A549 (cell line): ENCODE data around the gene ABHD12. TPM values are rescaled to one million over a fixed set of nuclear protein-coding genes. Genes with fewer than 3 reads are reported as not detected.
A peak's percentile ranks its signal among the peaks of the same experiment; 100 is the strongest.

Source experiments
- ATAC-seq, 2 experiments: fragments of 200-7000 bp in 1 of 2; fragments of >200 bp in 1 of 2; cut with Nextera tagmentation in 1 of 2; cut with Tn5 transposase in 1 of 2; 3 replicates each; pipeline versions ENCODE4 v1.8.0 to v1.9.1; 2018 to 2020; ENCODE audit warnings: mild to moderate bottlenecking in 1 of 2, moderate library complexity in 1 of 2
- CTCF ChIA-PET: fragments of 300-600 bp; sonication (Branson Sonifier 250); formaldehyde crosslinking; extraction: SDS; loops from one replicate; lab custom pipeline; 2021; ENCODE audit warnings: antibody characterized with exemption, inconsistent platforms; lab: Yijun Ruan, JAX
- POLR2A ChIA-PET: fragments of 350-600 bp; formaldehyde crosslinking; extraction: SDS; loops from one replicate; lab custom pipeline; 2021; ENCODE audit warnings: antibody characterized with exemption, inconsistent platforms; lab: Yijun Ruan, JAX
- DNase-seq, 2 experiments: peaks; one replicate each; pipeline versions ENCODE4 v3.0.0 to v3.0.0-alpha.2; 2011 to 2016; ENCODE audit warnings: low read depth in 1 of 2, low spot score in 1 of 2
- FAIRE-seq: peaks from 2 replicates; lab custom pipeline; 2011; peaks lifted over from hg19 to GRCh38; lab: Jason Lieb, UNC
- H3K27ac ChIP-seq, 2 experiments: fragments of >200 bp; sonication (Bioruptor Twin); formaldehyde crosslinking; 3 replicates each; pipeline ENCODE4 v1.5.1; 2016 to 2017
- H3K4me1 ChIP-seq: fragments of >200 bp; sonication (Bioruptor Twin); formaldehyde crosslinking; 3 replicates; pipeline ENCODE4 v1.6.1; 2016
- H3K4me2 ChIP-seq: fragments of >200 bp; sonication (Bioruptor Twin); formaldehyde crosslinking; 3 replicates; pipeline ENCODE4 v1.6.1; 2016
- H3K4me3 ChIP-seq: fragments of >200 bp; sonication (Bioruptor Twin); formaldehyde crosslinking; 3 replicates; pipeline ENCODE4 v1.5.1; 2016
- H3K9me3 ChIP-seq: fragments of >200 bp; sonication (Bioruptor Twin); formaldehyde crosslinking; 3 replicates; pipeline ENCODE4 v1.6.1; 2016
- ATOH8 ChIP-seq: fragments of 250-450 bp; sonication (Bioruptor Pico); IDR thresholded peaks from 2 replicates; pipeline ENCODE4 v1.5.0; 2020; ENCODE audit warnings: low read depth, mild to moderate bottlenecking, moderate library complexity
- BHLHE40 ChIP-seq: IDR thresholded peaks from 2 replicates; pipeline ENCODE4 v1.6.1; 2012; ENCODE audit warnings: low read depth, low read length, inconsistent platforms
- EHMT2 ChIP-seq: fragments of 200-600 bp; sonication (generic); IDR thresholded peaks from 2 replicates; pipeline ENCODE4 v1.6.1; 2016; ENCODE audit warnings: antibody characterized with exemption, low read depth, mild to moderate bottlenecking, moderate library complexity
- ELK1 ChIP-seq: fragments of 150-350 bp; IDR thresholded peaks from 2 replicates; pipeline ENCODE4 v1.6.1; 2014; ENCODE audit warnings: low read depth, mild to moderate bottlenecking, low read length
- HOXA7 ChIP-seq: fragments of 250-450 bp; sonication (Bioruptor Pico); IDR thresholded peaks from 2 replicates; pipeline ENCODE4 v1.5.0; 2020; ENCODE audit warnings: mild to moderate bottlenecking, moderate library complexity
- HOXB13 ChIP-seq: fragments of 250-450 bp; sonication (Bioruptor Pico); IDR thresholded peaks from 2 replicates; pipeline ENCODE4 v1.5.0; 2020; ENCODE audit warnings: low read depth, mild to moderate bottlenecking, moderate library complexity
- HOXB5 ChIP-seq: fragments of 250-450 bp; sonication (Bioruptor Pico); IDR thresholded peaks from 2 replicates; pipeline ENCODE4 v1.5.0; 2020; ENCODE audit warnings: mild to moderate bottlenecking, moderate library complexity
- JUN ChIP-seq, 2 experiments: fragments of >200 bp; sonication (Bioruptor Twin); formaldehyde crosslinking; IDR thresholded peaks; 2 replicates in 1 of 2; 3 replicates in 1 of 2; pipeline ENCODE4 v1.6.1; 2016 to 2017
- MAZ ChIP-seq: fragments of 150-350 bp; IDR thresholded peaks from 2 replicates; pipeline ENCODE4 v1.6.1; 2014; ENCODE audit warnings: antibody characterized with exemption, low read depth, low read length, borderline replicate concordance
- MYC ChIP-seq: IDR thresholded peaks from 2 replicates; pipeline ENCODE4 v1.6.1; 2012; ENCODE audit warnings: mild to moderate bottlenecking, inconsistent platforms, low read length, improper control_type of control experiment, borderline replicate concordance
- PHF8 ChIP-seq: fragments of 200-600 bp; sonication (generic); IDR thresholded peaks from 2 replicates; pipeline ENCODE4 v1.6.1; 2016; ENCODE audit warnings: low read depth, mild to moderate bottlenecking, antibody characterized with exemption, moderate library complexity, borderline replicate concordance
- POLR2A ChIP-seq: IDR thresholded peaks from 2 replicates; pipeline ENCODE4 v1.6.1; 2012; ENCODE audit warnings: mild to moderate bottlenecking, low read length
- POLR2AphosphoS2 ChIP-seq: conservative IDR thresholded peaks from 2 replicates; pipeline ENCODE4 v1.6.1; 2012; ENCODE audit warnings: low read length, improper control_type of control experiment, inconsistent platforms
- RAD21 ChIP-seq, 2 experiments: fragments of >200 bp in 1 of 2; sonication (Bioruptor Twin) in 1 of 2; formaldehyde crosslinking in 1 of 2; IDR thresholded peaks in 1 of 2; conservative IDR thresholded peaks in 1 of 2; 2 replicates in 1 of 2; 3 replicates in 1 of 2; pipeline ENCODE4 v1.6.1; 2012 to 2018; ENCODE audit warnings: inconsistent platforms in 1 of 2
- RARB ChIP-seq: fragments of 250-450 bp; sonication (Bioruptor Pico); IDR thresholded peaks from 2 replicates; pipeline ENCODE4 v1.8.0; 2021; ENCODE audit warnings: mild to moderate bottlenecking, moderate library complexity
- RNF2 ChIP-seq: fragments of 200-600 bp; sonication (generic); IDR thresholded peaks from 2 replicates; pipeline ENCODE4 v1.6.1; 2016; ENCODE audit warnings: low read depth, mild to moderate bottlenecking, antibody characterized with exemption, moderate library complexity, borderline replicate concordance
- SMC3 ChIP-seq: fragments of >200 bp; sonication (Bioruptor Twin); formaldehyde crosslinking; IDR thresholded peaks from 3 replicates; pipeline ENCODE4 v1.6.1; 2018; ENCODE audit warnings: inconsistent platforms
- TP53 ChIP-seq: fragments of 250-450 bp; sonication (Bioruptor Pico); IDR thresholded peaks from 2 replicates; pipeline ENCODE4 v1.5.0; 2021; ENCODE audit warnings: mild to moderate bottlenecking, moderate library complexity
- USF2 ChIP-seq: fragments of 450-650 bp; IDR thresholded peaks from 2 replicates; pipeline ENCODE4 v1.6.1; 2014; ENCODE audit warnings: antibody characterized with exemption
- ZC3H11A ChIP-seq: fragments of 450-650 bp; IDR thresholded peaks from 2 replicates; pipeline ENCODE4 v1.6.1; 2014; ENCODE audit warnings: antibody characterized with exemption, mild to moderate bottlenecking
- ZFP36 ChIP-seq: fragments of 450-650 bp; IDR thresholded peaks from 2 replicates; pipeline ENCODE4 v1.6.1; 2014; ENCODE audit warnings: borderline replicate concordance; ENCODE audit not compliant: partially characterized antibody
- ZNF302 ChIP-seq: fragments of 250-450 bp; sonication (Bioruptor Pico); IDR thresholded peaks from 2 replicates; pipeline ENCODE4 v1.9.0; 2021; ENCODE audit warnings: inconsistent platforms, mild to moderate bottlenecking, moderate library complexity
- ZSCAN20 ChIP-seq: fragments of 250-450 bp; sonication (Bioruptor Pico); IDR thresholded peaks from 2 replicates; pipeline ENCODE4 v1.8.0; 2022; ENCODE audit warnings: mild to moderate bottlenecking, moderate library complexity
- WGBS: methylation state at CpG from one replicate; pipeline ENCODE4 v1.1.6; 2017; ENCODE audit errors: missing lambda C conversion rate; 5-methylcytosine and 5-hydroxymethylcytosine counted together
- polyA plus RNA-seq, 4 experiments: library from polyadenylated mRNA; depleted of rRNA in 3 of 4; stranded (reverse); fragments of >200 nt; fragmentation: RNase III in 1 of 4; extraction: RNeasy Plus Mini Kit Qiagen cat#74134 plus additional on column Dnase treatment in 1 of 4; gene quantifications; 2 replicates in 3 of 4; 3 replicates in 1 of 4; pipeline ENCODE4 v1.2.3, GENCODE V29; 2011 to 2017

ABHD12 gene
- polyA plus RNA-seq, 2 of the 4 experiments (the other 2 are of a cell fraction) = 54.3 to 101 TPM

GRCh38 chr20:25285856-25286798 is 104.5 kb downstream of the ABHD12 start:
- no peaks in the 10 kb centered on the region for H3K9me3 ChIP-seq
- TF ChIP-seq ZC3H11A (no peak), HOXB13 (no peak), POLR2A (no peak), RNF2 (no peak), MYC (no peak), RARB (CRISPR knock-in tag) (no peak), JUN (IDR thresholded peaks at IDR 0.05) (no peak), EHMT2 (no peak), ZSCAN20 (no peak), MAZ (no peak), PHF8 (no peak), POLR2AphosphoS2 (no peak), ELK1 (no peak), HOXB5 (CRISPR knock-in tag) (no peak)
- TF ChIP-seq, all 56 proteins: peak for 0
- CTCF ChIA-PET = interaction anchor here (0.7 to 5.5 kb wide), 5 partner anchors 9 to 267 kb away, joined by 3 to 24 read pairs (median 3); no protein-coding TSS in a partner anchor
- ATAC-seq (no peak), FAIRE-seq (no peak), DNase-seq (no peak)
- Histone ChIP-seq H3K4me3 (no peak overlapping the region), H3K4me1 (no peaks in the 10 kb centered on the region), H3K27ac (no peak overlapping the region), H3K4me2 (no peak overlapping the region)
- WGBS = 84% methylated on average over 24 of the region's 24 CpGs
- POLR2A ChIA-PET = no interaction called here

DNA sequence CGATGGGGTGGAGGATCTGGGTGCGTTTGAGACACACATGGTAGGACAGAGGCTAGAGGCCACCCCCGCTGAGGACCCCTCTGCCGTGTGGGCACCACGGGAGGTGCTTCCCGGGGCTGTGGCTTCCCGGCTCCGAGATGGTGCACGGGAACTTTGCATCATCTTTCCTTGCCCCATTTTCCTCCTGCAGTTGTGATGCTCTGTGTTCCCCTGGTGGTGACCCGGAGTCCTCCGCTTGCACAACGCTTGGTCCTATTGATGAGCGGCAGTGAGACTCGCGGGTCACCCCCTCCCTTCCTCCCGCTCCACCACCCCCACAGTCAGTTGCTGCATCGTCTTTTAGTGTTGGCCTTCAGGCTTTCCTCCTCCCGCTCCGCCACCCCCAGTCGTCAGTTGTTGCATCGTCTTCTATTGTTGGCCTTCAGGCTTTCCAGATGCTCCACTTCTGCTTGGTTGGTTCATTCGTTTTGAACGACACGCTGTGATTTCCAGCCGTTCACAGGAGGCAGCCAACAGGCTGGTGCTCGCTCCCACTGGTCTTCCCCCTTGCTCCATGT is 105.5 kb downstream of the ABHD12 start:
- no peak overlapping the region for H3K27ac ChIP-seq
- ChIA-PET POLR2A (no interaction called here), CTCF (interaction anchor here (0.7 to 8.6 kb wide), 2 partner anchors 10 to 114 kb away, joined by 3 to 42 read pairs; no protein-coding TSS in a partner anchor)
- peak in 1 of 2 experiments; percentile 24; a peak in 3 of 6 replicates for ATAC-seq
- FAIRE-seq = no peak
- no peaks in the 10 kb centered on the region for H3K9me3 ChIP-seq
- WGBS = 87% methylated on average over 26 of the region's 26 CpGs
- no peak for DNase-seq
- no peak overlapping the region for H3K4me2 ChIP-seq
- H3K4me3 ChIP-seq = no peak overlapping the region
- TF ChIP-seq USF2 (no peak), RAD21 (conservative IDR thresholded peaks at IDR 0.05 in 1 of 2, IDR thresholded peaks at IDR 0.05 in 1 of 2) (peak in 1 of 2 experiments; percentile 14; a peak in 1 of 5 replicates), ZSCAN20 (no peak)
- H3K4me1 ChIP-seq = no peaks in the 10 kb centered on the region

GRCh38 chr20:25284131-25284601 is 106.5 kb downstream of the ABHD12 start:
- no peak overlapping the region for H3K4me3 ChIP-seq
- FAIRE-seq = no peak
- TF ChIP-seq MYC = no peak
- no peak for TF ChIP-seq TP53 (CRISPR knock-in tag)
- no peak for TF ChIP-seq ZNF302 (CRISPR knock-in tag)
- TF ChIP-seq HOXB5 (CRISPR knock-in tag) = no peak
- TF ChIP-seq ATOH8 (CRISPR knock-in tag) = no peak
- TF ChIP-seq HOXA7 (CRISPR knock-in tag) = no peak
- no peak for TF ChIP-seq ZFP36
- no peak for TF ChIP-seq EHMT2
- no peak for TF ChIP-seq ELK1
- no peak for TF ChIP-seq BHLHE40
- no peak for TF ChIP-seq HOXB13
- TF ChIP-seq JUN (IDR thresholded peaks at IDR 0.05) = no peak
- TF ChIP-seq SMC3 = no peak
- TF ChIP-seq, all 56 proteins: peak for 0
- DNase-seq (no peak), ATAC-seq (no peak)
- Histone ChIP-seq H3K27ac (no peak overlapping the region), H3K4me1 (no peaks in the 10 kb centered on the region), H3K9me3 (no peaks in the 10 kb centered on the region), H3K4me2 (no peak overlapping the region)
- CTCF ChIA-PET = interaction anchor here (1.1 to 8.6 kb wide), 5 partner anchors 11 to 289 kb away, joined by 3 to 42 read pairs (median 8); partner anchors contain the start of gene PYGB
- 96% methylated on average over 17 of the region's 17 CpGs for WGBS
- POLR2A ChIA-PET = no interaction called here
